Body of pancreas (tissue), 4 donors: ENCODE measurements around the gene OR7G2. TPM values are rescaled to one million over a fixed set of nuclear protein-coding genes. Genes with fewer than 3 reads are reported as not detected.

Experiments used
- ATAC-seq: fragments of 150-250 bp; one replicate; pipeline ENCODE4 v1.9.1; 2016
- DNase-seq, 4 donors: peaks; one replicate each; pipeline ENCODE4 v3.0.0-alpha.2; 2019
- H3K27ac ChIP-seq, 4 donors: fragments of 200-600 bp; sonication (generic); 1 replicate in 3 of 4; 2 replicates in 1 of 4; pipeline versions ENCODE4 v1.5.1 to v1.6.1; 2016 to 2019; ENCODE audit warnings: mild to moderate bottlenecking in 1 of 4, mixed read lengths in 1 of 4, moderate library complexity in 1 of 4
- H3K27me3 ChIP-seq, 2 donors: fragments of 200-600 bp; sonication (generic); one replicate each; pipeline ENCODE4 v1.6.0; 2016; ENCODE audit warnings: mild to moderate bottlenecking in 1 of 2
- H3K36me3 ChIP-seq, 2 donors: fragments of 200-600 bp; sonication (generic); replicated peaks in 1 of 2; 2 replicates each; pipeline ENCODE4 v1.5.1; 2016; ENCODE audit warnings: low read depth in 2 of 2; ENCODE audit not compliant: insufficient read depth in 1 of 2
- H3K4me1 ChIP-seq: fragments of 200-600 bp; sonication (generic); one replicate; pipeline ENCODE4 v1.6.0; 2016
- H3K4me3 ChIP-seq, 2 donors: fragments of 200-600 bp; sonication (generic); 1 replicate in 1 of 2; 2 replicates in 1 of 2; pipeline ENCODE4 v1.5.1; 2016 to 2019
- H3K9me3 ChIP-seq, 3 donors: fragments of 200-600 bp; sonication (generic); 1 replicate in 2 of 3; 2 replicates in 1 of 3; pipeline ENCODE4 v1.5.1; 2016
- CTCF ChIP-seq, 7 experiments: fragments of 450-650 bp in 4 of 7; fragments of 200-600 bp in 3 of 7; sonication (generic) in 3 of 7; IDR thresholded peaks; one replicate each; pipeline ENCODE4 v1.5.1; 2016 to 2019; ENCODE audit warnings: antibody characterized with exemption in 7 of 7
- POLR2A ChIP-seq, 3 donors: fragments of 450-650 bp; IDR thresholded peaks; one replicate each; pipeline ENCODE4 v1.6.1; 2016; ENCODE audit warnings: antibody characterized with exemption in 3 of 3, mild to moderate bottlenecking in 2 of 3
- WGBS, 2 donors: methylation state at CpG; one replicate each; pipeline ENCODE4 v1.1.5; 2017; 5-methylcytosine and 5-hydroxymethylcytosine counted together
- intact Hi-C: fragments of 100-400 bp; cut with DNase I; formaldehyde crosslinking; loops from one replicate; pipeline ENCODE4 v1.15.1; 2023
- total RNA-seq, 2 donors: library from RNA; depleted of rRNA; stranded (reverse); fragments of >200 nt; gene quantifications; one replicate each; pipeline ENCODE4 v1.1.0, GENCODE V29; 2016

Gene OR7G2
- total RNA-seq = not detected

GRCh38 chr19:9107375-9107774, at the start of gene OR7G2:
OR7G2 (minus strand) TSS chr19:9107475; CDS start chr19:9103243, 4,232 bp downstream.
- peaks cover 0 to 3% of the 10 kb centered on the region in 2 donors for H3K27me3 ChIP-seq
- no peak for DNase-seq
- intact Hi-C loops = no loop called here
- H3K27ac ChIP-seq = no peak within 1 kb of the TSS
- WGBS, 2 donors = 38 to 48% methylated on average over 8 of the region's 8 CpGs
- ATAC-seq = no peak
- no peak for TF ChIP-seq CTCF (IDR thresholded peaks at IDR 0.05)
- TF ChIP-seq POLR2A (IDR thresholded peaks at IDR 0.05) = no peak
- H3K4me1 ChIP-seq = no peaks in the 10 kb centered on the region
- H3K9me3 ChIP-seq = no peaks in the 10 kb centered on the region
- no peak within 1 kb of the TSS for H3K4me3 ChIP-seq
- no peaks in the 10 kb centered on the region for H3K36me3 ChIP-seq

- Histone ChIP-seq H3K4me1 (no peaks in the 10 kb centered on the region), H3K27me3 (no peaks in the 10 kb centered on the region), H3K9me3 (peaks cover 0 to 21% (median 3%) of the 10 kb centered on the region in 3 donors), H3K27ac (no peak overlapping the region), H3K36me3 (peaks cover 34 to 45% of the 10 kb centered on the region in 2 donors), H3K4me3 (no peak overlapping the region)
- intact Hi-C loops = no loop called here
- DNase-seq (no peak), ATAC-seq (no peak)
- TF ChIP-seq POLR2A (IDR thresholded peaks at IDR 0.05) (no peak), CTCF (IDR thresholded peaks at IDR 0.05) (no peak)
- 78 to 89% methylated on average over 1 of the region's 1 CpG for WGBS, 2 donors
These were observed 49.0 kb upstream of the OR7G2 start for GRCh38 chr19:9156304-9156703.

- TF ChIP-seq POLR2A (IDR thresholded peaks at IDR 0.05) (no peak), CTCF (IDR thresholded peaks at IDR 0.05) (no peak)
- no peak overlapping the region for H3K27ac ChIP-seq
- H3K36me3 ChIP-seq = peaks cover 27 to 38% of the 10 kb centered on the region in 2 donors
These were observed 48.3 kb upstream of the OR7G2 start for GRCh38 chr19:9155591-9155990.

GRCh38 chr19:9151367-9151766, 44.1 kb upstream of the OR7G2 start:
- H3K27ac ChIP-seq = no peak overlapping the region
- H3K4me1 ChIP-seq = no peaks in the 10 kb centered on the region
- H3K9me3 ChIP-seq = peaks cover 0 to 4% (median 0%) of the 10 kb centered on the region in 3 donors
- no peak for DNase-seq
- H3K36me3 ChIP-seq = peaks cover 0 to 5% of the 10 kb centered on the region in 2 donors
- H3K4me3 ChIP-seq = no peak overlapping the region
- ATAC-seq = no peak
- H3K27me3 ChIP-seq = no peaks in the 10 kb centered on the region
- WGBS, 2 donors = 91 to 93% methylated on average over 5 of the region's 5 CpGs
- intact Hi-C loops = no loop called here
- TF ChIP-seq CTCF (IDR thresholded peaks at IDR 0.05) = no peak
- no peak for TF ChIP-seq POLR2A (IDR thresholded peaks at IDR 0.05)

More at GRCh38 chr19:9155591-9155990, 48.3 kb upstream of the OR7G2 start:
- DNase-seq (no peak), ATAC-seq (no peak)
- 92 to 96% methylated on average over 4 of the region's 4 CpGs for WGBS, 2 donors
- H3K9me3 ChIP-seq = peaks cover 0 to 14% (median 0%) of the 10 kb centered on the region in 3 donors
- H3K4me1 ChIP-seq = no peaks in the 10 kb centered on the region
- intact Hi-C loops = no loop called here
- no peaks in the 10 kb centered on the region for H3K27me3 ChIP-seq
- no peak overlapping the region for H3K4me3 ChIP-seq

- H3K4me3 ChIP-seq = no peak overlapping the region
- DNase-seq = no peak
- ATAC-seq = no peak
- intact Hi-C loops = no loop called here
- TF ChIP-seq CTCF (IDR thresholded peaks at IDR 0.05) (no peak), POLR2A (IDR thresholded peaks at IDR 0.05) (no peak)
- H3K27ac ChIP-seq = no peak overlapping the region
- peaks cover 0 to 4% (median 0%) of the 10 kb centered on the region in 3 donors for H3K9me3 ChIP-seq
- H3K27me3 ChIP-seq = no peaks in the 10 kb centered on the region
- 95 to 98% methylated on average over 5 of the region's 5 CpGs for WGBS, 2 donors
- H3K4me1 ChIP-seq = no peaks in the 10 kb centered on the region
- H3K36me3 ChIP-seq = peaks cover 0 to 5% of the 10 kb centered on the region in 2 donors
These were observed 43.4 kb upstream of the OR7G2 start for GRCh38 chr19:9150650-9151049.
